ENCODE measurements around the gene BAD. TPM values are rescaled to one million over a fixed set of nuclear protein-coding genes. Genes with fewer than 3 reads are reported as not detected.
"Not testable (repeated sequence)": the region's sequence is repeated elsewhere in the genome, so short reads cannot be mapped to it uniquely, and the experiment has no call there.

Gene BAD
- total RNA-seq, 4 donors from 2014 or later: 27.8 to 88.0 (median 76.3) TPM

DNA sequence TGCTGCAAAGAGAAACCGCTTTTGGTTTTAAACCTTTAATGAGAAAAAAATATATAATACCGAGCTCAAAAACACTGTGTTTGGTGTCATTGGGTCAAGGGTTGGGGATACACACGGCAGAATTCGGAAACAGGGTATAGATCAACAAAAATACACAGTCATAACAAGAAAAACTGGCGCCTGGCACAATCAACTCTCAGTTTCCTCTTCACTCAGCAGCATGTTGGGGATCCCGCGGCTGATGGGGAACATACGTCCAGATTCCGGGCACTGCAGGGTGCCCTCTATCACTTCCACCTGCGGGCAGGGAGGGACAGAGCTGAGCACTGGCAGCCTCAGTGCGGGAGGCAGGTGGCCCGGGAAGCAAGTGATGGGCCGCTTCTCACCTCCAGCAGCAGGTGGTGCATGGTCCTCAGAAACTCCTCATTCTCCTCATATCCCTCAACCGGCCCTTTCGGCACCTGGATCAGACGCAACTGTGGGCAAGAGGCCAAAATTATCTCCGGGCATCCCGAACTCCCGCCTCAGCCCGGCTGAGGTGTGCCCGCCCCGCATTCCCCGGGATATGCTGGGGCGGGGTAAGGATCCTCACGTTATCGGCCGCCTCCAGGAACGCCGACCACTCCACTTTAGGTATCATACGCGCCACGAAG lies 32.3 kb upstream of the BAD start:
- in situ Hi-C loops (cut with MboI; ENCODE audit: low sequenced_read_pairs in 4 of 4): no loop called here
- ATAC-seq: peak in 1 of 2 donors; percentile 0
- peak in 1 of 2 donors; percentile 42 for DNase-seq
- Histone ChIP-seq H3K9me3 (no peaks in the 10 kb centered on the region), H3K27ac (peak overlapping the region; percentile 88 to 98 (median 94)), H3K4me1 (peaks cover 35 to 47% of the 10 kb centered on the region in 2 donors), H3K4me3 (peak overlapping the region; percentile 73 to 99 (median 91)), H3K27me3 (no peaks in the 10 kb centered on the region), H3K36me3 (peaks cover 0 to 44% of the 10 kb centered on the region in 2 donors)
- intact Hi-C loops (cut with DNase I; ENCODE audit: low total_unique reads): loop anchor here (1.0 kb wide), 1 partner anchor 46 kb away; no protein-coding TSS in a partner anchor
- TF ChIP-seq CTCF (IDR thresholded peaks at IDR 0.05 in 4 of 5, conservative IDR thresholded peaks at IDR 0.05 in 1 of 5) (no peak), POLR2A (IDR thresholded peaks at IDR 0.05) (no peak)

DNA sequence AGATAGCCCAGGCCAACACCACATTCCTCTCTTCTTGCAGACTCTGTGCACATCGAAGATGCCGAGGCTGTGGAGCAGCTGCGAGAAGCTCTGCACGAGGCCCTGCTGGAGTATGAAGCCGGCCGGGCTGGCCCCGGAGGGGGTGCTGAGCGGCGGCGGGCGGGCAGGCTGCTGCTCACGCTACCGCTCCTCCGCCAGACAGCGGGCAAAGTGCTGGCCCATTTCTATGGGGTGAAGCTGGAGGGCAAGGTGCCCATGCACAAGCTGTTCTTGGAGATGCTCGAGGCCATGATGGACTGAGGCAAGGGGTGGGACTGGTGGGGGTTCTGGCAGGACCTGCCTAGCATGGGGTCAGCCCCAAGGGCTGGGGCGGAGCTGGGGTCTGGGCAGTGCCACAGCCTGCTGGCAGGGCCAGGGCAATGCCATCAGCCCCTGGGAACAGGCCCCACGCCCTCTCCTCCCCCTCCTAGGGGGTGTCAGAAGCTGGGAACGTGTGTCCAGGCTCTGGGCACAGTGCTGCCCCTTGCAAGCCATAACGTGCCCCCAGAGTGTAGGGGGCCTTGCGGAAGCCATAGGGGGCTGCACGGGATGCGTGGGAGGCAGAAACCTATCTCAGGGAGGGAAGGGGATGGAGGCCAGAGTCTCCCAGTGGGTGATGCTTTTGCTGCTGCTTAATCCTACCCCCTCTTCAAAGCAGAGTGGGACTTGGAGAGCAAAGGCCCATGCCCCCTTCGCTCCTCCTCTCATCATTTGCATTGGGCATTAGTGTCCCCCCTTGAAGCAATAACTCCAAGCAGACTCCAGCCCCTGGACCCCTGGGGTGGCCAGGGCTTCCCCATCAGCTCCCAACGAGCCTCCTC lies 31.4 kb upstream of the BAD start:
- H3K27me3 ChIP-seq; H3K9me3 ChIP-seq; ATAC-seq; intact Hi-C loops (cut with DNase I; ENCODE audit: low total_unique reads); in situ Hi-C loops (cut with MboI; ENCODE audit: low sequenced_read_pairs in 4 of 4); DNase-seq: not testable (repeated sequence)
- H3K27ac ChIP-seq: peak overlapping the region; percentile 88 to 98 (median 94)
- peaks cover 37 to 47% of the 10 kb centered on the region in 2 donors for H3K4me1 ChIP-seq
- H3K4me3 ChIP-seq: peak overlapping the region in 1 of 4 donors; percentile 99
- H3K36me3 ChIP-seq: peaks cover 0 to 38% of the 10 kb centered on the region in 2 donors

DNA sequence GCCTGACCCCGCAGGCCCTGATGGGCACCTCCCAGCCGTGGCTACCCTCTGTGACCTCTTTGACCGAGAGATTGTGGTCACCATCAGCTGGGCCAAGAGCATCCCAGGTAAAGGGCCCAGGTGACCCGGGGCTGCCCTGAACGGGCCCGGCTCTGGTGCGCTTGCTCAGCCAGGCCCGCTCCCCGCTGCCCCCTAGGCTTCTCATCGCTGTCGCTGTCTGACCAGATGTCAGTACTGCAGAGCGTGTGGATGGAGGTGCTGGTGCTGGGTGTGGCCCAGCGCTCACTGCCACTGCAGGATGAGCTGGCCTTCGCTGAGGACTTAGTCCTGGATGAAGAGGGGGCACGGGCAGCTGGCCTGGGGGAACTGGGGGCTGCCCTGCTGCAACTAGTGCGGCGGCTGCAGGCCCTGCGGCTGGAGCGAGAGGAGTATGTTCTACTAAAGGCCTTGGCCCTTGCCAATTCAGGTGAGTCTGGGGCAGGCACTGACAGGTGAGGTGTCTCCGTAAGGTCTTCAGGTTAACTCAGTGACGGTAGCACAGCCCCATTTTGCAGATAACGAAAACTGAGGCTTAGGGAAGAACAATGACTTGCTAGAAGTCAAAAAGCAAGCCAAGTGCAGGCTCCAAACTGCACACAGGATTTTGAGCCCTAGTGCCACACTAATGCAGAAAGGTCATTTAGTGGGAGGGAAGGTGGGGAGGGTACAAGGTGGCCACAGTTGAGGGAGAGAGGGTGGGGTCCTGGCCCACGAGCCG lies 30.5 kb upstream of the BAD start:
- H3K27ac ChIP-seq: peak overlapping the region in 3 of 4 donors; percentile 71 to 85 (median 73)
- H3K4me3 ChIP-seq: no peak overlapping the region
- intact Hi-C loops (cut with DNase I; ENCODE audit: low total_unique reads): no loop called here
- DNase-seq: no peak
- ATAC-seq: no peak
- TF ChIP-seq POLR2A (IDR thresholded peaks at IDR 0.05) (no peak), CTCF (IDR thresholded peaks at IDR 0.05 in 4 of 5, conservative IDR thresholded peaks at IDR 0.05 in 1 of 5) (no peak)
- H3K36me3 ChIP-seq: peaks cover 0 to 29% of the 10 kb centered on the region in 2 donors
- H3K9me3 ChIP-seq: no peaks in the 10 kb centered on the region
- H3K27me3 ChIP-seq: no peaks in the 10 kb centered on the region
- in situ Hi-C loops (cut with MboI; ENCODE audit: low sequenced_read_pairs in 4 of 4): no loop called here
- peaks cover 39 to 47% of the 10 kb centered on the region in 2 donors for H3K4me1 ChIP-seq

- Histone ChIP-seq H3K36me3 (peaks cover 0 to 27% of the 10 kb centered on the region in 2 donors), H3K27me3 (no peaks in the 10 kb centered on the region), H3K4me1 (peaks cover 38 to 47% of the 10 kb centered on the region in 2 donors), H3K9me3 (no peaks in the 10 kb centered on the region), H3K4me3 (peak overlapping the region in 2 of 4 donors; percentile 20 to 27), H3K27ac (peak overlapping the region; percentile 71 to 85 (median 75))
- DNase-seq (no peak), ATAC-seq (no peak)
- intact Hi-C loops (cut with DNase I; ENCODE audit: low total_unique reads) (no loop called here), in situ Hi-C loops (cut with MboI; ENCODE audit: low sequenced_read_pairs in 4 of 4) (no loop called here)
- TF ChIP-seq CTCF (IDR thresholded peaks at IDR 0.05 in 4 of 5, conservative IDR thresholded peaks at IDR 0.05 in 1 of 5) (no peak), POLR2A (IDR thresholded peaks at IDR 0.05) (no peak)
Observed at GRCh38 chr11:64314146-64314804, 29.8 kb upstream of the BAD start.
